ENCODE measurements around the gene RAB3IL1.

The RAB3IL1 gene

DNA sequence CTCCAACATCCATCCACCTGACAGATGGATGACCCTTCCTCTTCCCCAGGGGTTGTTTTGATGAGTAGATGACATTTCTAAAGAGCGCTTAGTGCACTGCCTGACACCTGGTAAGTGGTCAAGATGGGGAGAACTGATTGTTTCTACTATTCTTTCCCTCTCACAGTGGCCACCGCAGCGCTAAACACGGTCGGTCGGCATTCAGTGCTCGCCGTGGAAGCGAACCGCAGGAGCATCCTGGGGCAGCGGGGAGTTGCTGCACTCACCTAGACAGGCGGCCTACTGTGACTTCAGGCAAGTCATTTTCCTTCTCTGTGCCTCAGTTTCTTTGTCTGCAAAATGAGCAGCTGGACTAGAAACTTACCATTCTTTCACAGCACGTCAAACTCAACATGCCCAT, 27.8 kb upstream of the RAB3IL1 start:
- no peak overlapping the region for H3K4me3 ChIP-seq (ENCODE audit: low read length)
- TF ChIP-seq ZNF274 (IDR thresholded peaks at IDR 0.05; ENCODE audit: low read depth, low read length): no peak

DNA sequence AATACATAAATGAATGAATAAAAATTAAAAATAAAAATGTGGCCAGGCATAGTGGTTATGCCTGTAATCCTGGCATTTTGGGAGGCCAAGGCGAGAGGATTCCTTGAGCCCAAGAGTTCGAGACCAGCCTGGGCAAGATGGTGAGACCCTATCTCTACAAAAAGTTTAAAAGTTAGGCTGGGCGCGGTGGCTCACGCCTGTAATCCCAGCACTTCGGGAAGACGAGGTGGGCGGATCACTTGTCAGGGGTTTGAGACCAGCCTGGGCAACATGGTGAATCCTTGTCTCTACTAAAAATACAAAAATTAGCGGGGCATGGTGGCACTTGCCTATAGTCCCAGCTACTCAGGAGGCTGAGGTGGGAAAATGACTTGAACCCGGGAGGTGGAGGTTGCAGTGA, 23.1 kb upstream of the RAB3IL1 start:
- H3K4me3 ChIP-seq (ENCODE audit: low read length): no peak overlapping the region
- no peak for TF ChIP-seq ZNF274 (IDR thresholded peaks at IDR 0.05; ENCODE audit: low read depth, low read length)

DNA sequence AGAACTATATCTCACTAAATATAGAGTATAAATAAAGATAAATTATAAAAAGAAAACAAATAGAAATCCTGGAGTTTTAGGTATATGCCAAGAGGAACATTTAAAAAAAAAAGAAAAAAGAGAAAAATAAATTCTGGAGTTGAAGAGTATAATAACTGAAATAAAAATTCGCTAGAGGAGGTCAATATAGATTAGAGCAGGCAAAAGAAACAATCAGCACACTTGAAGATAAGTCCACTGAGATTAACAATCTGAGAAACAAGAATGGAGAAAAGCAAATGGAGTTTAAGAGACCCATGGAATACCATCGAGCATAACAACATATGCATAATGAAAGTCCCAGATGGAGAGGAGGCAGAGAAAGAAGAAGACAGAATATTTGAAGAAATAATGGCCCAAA, 18.5 kb upstream of the RAB3IL1 start:
- no peak overlapping the region for H3K4me3 ChIP-seq (ENCODE audit: low read length)
- TF ChIP-seq ZNF274 (IDR thresholded peaks at IDR 0.05; ENCODE audit: low read depth, low read length): no peak

DNA sequence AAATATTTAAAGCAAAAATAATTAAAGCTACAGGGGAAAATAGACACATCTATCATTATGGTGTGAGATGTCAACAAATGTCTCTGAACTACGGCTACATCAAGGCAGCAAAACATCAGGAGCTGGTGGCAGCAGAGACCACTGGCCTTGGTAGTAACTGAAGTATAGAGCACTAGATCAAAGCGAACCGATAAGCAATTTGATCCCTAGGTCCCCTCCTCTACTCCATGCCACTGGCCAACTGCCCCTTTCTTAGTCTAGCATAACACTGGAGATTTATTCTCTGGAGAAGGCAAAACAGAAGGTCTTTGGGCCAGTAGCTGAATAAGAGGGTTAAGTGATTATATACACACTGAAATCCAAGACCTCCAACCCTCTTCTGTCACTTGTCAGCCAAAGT, 13.6 kb upstream of the RAB3IL1 start:
- no peak overlapping the region for H3K4me3 ChIP-seq (ENCODE audit: low read length)
- no peak for TF ChIP-seq ZNF274 (IDR thresholded peaks at IDR 0.05; ENCODE audit: low read depth, low read length)

DNA sequence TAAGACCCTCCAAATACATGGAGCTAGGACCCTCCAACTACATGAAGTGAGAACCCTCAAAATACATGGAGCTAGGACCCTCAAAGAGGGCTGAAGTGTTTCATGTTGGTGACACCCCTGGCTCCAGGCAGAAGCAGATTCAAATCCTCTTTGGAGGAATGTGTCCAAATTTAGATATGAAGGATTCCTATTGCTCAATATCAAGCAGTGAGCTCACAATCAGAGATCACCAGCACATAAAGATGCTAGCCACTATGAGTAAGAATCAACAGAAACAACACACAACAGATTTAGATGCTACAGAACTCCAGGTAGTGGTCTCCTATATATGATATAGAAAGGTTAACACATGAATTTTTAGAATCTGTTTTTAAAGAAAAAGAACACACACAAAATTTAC, 11.2 kb upstream of the RAB3IL1 start:
- H3K4me3 ChIP-seq (ENCODE audit: low read length): no peak overlapping the region

DNA sequence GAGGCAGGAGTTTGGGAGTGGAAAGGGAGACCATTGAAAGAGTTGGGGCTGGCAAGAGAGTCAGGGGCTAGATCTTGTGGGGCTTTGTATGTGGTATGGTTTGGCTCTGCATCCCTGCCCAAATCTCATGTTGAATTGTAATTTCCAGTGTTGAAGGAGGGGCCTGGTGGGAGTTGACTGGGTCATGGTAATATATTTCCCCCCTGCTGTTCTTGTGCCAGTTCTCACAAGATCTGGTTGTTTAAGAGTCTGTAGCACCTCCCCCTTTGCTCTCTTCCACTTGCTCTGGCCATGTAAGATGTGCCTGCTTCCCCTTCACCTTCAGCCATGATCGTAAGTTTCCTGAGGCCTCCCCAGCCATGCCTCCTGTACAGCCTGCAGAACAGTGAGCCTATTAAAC, 10.1 kb upstream of the RAB3IL1 start:
- no peak for TF ChIP-seq ZNF274 (IDR thresholded peaks at IDR 0.05; ENCODE audit: low read depth, low read length)
- no peak overlapping the region for H3K4me3 ChIP-seq (ENCODE audit: low read length)

More for the DNA sequence above, 11.2 kb upstream of the RAB3IL1 start:
- TF ChIP-seq ZNF274 (IDR thresholded peaks at IDR 0.05; ENCODE audit: low read depth, low read length): no peak

DNA sequence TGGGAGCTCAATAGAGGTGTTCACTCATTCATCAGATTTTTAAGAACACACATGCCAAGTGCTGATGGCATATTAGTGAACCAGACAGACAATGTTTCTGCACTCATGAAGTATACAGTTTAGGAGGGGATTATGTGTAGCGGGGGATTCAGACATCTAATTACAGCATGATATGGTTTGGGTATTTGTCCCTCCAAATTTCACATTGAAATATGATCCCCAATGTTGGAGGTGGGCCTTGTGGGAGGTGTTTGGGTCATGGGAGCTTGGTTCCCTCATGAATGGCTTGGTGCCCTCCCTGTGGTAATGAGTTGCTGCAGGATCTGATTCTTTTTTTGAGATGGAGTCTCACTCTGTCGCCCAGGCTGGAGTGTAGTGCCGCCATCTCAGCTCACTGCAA, 8.9 kb upstream of the RAB3IL1 start:
- no peak for TF ChIP-seq ZNF274 (IDR thresholded peaks at IDR 0.05; ENCODE audit: low read depth, low read length)
- H3K4me3 ChIP-seq (ENCODE audit: low read length): no peak overlapping the region

DNA sequence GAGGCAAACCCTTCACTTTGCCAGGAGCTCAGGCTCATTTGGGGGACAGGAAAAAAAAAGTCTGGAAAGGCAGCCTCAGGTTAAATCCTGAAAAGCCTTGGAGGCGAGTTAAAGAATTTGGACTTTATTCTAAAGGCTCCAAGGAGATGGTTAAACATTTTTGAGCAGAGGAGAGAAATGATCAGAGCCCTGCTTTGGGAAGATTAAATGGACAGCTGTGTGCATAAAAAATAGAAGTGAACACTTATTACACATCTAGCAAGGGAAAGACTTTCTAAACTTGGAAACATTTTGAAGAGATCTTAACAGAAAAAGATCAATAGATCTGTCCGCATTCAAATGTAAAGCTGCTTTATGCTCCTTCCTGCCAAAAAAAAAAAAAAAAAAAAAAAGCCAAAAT, 8.4 kb upstream of the RAB3IL1 start:
- no peak overlapping the region for H3K4me3 ChIP-seq (ENCODE audit: low read length)
- no peak for TF ChIP-seq ZNF274 (IDR thresholded peaks at IDR 0.05; ENCODE audit: low read depth, low read length)

DNA sequence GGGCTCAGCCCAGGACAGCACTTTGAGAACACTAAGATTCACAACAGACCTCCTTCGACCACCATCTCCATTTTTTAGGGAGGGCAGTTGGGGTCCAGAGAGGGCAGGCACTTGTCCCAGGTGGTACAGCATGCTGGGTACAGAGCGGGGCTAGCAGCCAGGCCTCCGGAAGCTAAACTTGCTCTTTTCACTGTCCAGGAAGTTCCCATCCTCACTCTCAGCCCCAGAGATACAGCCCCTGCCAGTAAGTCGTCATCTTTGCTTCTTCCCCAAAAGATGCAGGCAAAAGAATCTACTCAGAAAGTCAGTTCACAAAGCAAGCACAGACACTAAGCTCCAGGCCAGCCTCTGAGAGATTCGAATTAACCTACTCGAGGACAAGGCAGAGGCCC, 6.7 kb upstream of the RAB3IL1 start:
- H3K4me3 ChIP-seq (ENCODE audit: low read length): no peak overlapping the region
- TF ChIP-seq ZNF274 (IDR thresholded peaks at IDR 0.05; ENCODE audit: low read depth, low read length): no peak

DNA sequence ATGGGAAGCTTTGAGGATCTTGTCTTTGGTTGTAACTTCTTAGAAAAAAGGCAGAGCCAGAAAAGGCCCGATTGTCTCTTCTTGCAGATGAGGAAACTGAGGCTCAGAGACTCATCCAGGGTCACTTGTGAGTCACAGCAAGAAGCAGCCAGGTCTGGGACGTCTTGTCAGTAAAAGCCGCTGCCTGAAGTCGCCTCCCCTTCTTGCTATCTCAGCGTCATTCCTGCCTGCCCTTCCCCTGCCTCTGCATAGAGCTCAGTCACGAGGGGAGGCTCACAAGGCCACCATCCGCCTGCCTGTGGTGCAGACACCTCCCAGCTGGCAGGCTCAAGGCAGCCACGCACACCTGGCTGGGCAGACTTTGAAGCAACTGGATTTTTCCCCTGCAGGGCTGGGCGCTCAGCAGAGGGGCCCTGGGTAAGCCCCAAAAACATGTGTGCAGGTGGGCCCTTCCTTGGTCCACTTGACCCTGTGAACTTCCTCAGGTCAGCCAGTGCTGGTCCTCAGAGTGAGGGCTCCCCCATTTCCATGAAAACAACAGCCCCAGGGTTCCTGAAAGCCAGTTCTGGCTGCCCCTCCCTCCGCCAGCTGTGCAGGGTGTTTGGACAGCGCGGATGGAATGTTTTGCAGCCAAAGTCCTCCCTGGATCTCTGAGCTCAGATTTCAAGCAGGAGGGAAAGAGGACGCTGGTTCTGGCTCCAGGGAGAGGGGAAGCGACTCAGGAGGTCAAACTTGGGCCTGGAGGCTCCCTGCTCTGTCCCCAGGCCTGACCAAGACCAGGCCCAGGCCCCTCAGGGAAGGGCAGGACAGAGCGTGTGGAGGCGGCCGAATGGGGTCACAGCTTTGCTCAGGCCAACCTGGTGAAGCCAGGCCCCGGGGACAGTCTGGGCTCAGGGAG, 6.0 kb upstream of the RAB3IL1 start:
- H3K4me3 ChIP-seq (ENCODE audit: low read length): no peak overlapping the region
- TF ChIP-seq ZNF274 (IDR thresholded peaks at IDR 0.05; ENCODE audit: low read depth, low read length): no peak

DNA sequence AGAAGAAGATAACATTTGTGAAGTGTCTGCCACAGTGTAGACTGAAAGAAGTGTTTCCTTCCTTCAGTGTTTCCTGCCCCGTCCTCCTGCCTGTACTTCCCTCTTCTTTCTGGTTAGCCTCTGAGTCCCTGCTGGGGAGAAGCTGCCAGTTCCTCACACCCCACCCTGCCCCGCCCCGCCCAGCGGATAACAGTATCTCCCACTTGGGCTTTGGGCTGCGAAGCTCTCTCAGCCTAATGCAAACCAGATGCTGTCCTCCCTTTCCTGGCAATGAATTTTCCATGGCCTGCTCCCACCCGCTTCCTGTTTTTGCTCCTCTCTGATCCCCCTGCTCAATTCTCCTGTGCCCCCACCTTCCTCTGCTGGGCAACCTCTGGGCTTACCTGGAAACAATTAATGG, 5.2 kb upstream of the RAB3IL1 start:
- TF ChIP-seq ZNF274 (IDR thresholded peaks at IDR 0.05; ENCODE audit: low read depth, low read length): no peak
- no peak overlapping the region for H3K4me3 ChIP-seq (ENCODE audit: low read length)

DNA sequence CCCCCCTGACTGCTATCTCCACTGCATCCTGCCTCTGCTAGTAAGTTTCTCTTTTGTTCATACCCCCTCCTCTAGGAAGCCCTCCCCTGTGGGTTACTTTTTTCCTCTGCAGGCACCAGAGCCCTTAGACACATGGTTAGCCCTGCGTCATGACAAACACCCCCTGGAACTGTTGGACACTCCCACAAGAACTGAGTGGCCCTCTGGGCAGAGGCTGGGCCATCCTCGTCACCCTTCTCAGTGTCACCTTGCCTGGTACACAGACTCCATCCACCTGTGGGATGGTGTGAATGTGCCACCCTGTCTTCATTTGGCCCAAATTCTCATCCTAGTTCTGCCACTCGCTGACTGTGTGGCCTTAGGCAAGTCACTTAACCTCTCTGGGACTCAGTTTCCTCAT, 4.1 kb upstream of the RAB3IL1 start:
- no peak overlapping the region for H3K4me3 ChIP-seq (ENCODE audit: low read length)
- no peak for TF ChIP-seq ZNF274 (IDR thresholded peaks at IDR 0.05; ENCODE audit: low read depth, low read length)

DNA sequence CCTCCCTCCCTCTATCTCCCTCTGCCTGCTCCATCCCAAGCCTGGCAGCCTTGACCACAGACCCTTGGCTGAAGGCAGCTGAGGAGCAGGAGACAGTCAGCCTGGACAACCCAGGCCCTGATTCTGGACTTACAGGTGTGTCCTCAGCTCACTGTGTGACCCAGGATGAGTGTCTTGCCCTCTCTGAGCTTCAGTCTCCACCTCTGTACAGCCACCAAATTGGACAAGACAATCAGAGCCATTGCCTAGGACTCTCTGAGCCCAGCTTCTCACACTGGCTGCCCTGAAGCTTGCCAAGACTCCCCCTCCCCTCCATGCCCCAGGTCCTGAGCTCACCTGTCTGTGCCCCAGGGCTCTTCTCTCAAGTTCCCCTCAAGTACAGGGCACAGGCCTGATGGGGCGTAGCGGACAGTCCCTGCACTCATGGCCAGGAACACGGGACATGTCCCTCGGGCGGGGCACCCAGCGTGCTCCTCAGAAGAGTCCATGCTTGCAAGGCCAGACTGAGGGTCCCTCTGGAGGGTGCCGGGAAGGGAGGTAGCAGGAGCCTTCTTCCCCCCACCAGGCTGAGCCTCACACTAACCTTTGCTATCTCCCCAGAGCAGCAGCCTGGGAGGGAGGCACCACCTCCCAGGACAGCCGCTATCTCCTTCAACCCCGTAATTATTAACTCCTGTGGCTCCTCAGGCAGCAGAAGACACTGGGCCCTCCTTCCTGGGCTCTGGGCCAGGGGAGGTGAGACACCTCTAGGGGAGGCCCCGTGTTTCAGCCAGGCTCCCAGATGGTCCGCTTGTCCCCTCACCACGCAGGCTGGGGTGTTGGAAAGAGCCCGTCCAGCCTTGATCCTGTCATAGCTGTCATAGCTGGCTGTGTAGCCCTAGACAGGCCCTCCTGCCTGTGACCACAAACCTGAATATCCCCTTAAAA, 2.6 kb upstream of the RAB3IL1 start:
- H3K4me3 ChIP-seq (ENCODE audit: low read length): no peak overlapping the region
- TF ChIP-seq ZNF274 (IDR thresholded peaks at IDR 0.05; ENCODE audit: low read depth, low read length): no peak

DNA sequence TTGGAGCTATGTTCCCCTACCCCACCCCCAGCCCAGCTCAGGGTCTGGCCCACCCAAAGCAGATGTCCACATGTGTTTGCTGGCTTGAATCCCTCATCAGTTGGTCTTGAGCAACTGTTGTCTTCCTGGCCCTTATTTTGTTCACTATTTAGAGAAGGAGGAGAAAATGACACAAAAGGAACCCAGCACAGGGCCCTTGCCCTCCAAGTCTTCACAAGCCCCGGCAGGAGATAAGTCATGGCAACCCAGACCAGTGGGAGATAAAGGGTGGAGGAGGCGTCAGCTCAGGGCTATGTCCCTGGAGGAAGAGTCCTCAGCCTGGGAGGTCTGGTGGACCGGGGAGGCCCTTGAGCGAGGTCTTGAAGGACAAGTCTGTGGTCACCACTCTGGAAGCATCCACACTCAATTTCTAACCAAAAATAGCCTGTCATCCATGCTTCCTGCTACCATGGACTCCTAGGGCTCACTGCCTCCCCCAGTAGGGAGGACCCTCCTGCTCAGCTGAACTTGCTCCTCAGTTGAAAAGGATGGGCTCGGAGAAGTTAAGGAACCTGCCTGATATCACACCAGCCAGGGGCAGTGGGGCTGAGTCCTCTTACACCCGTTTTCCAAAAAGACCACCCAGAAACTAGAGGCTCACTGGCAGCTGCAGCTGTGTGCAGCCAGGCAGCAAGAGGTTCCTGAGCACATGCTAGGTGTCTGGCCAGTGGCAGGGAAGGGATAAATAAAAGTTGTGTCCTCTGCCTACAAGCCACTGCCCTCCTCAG, 1.8 kb upstream of the RAB3IL1 start:
- no peak overlapping the region for H3K4me3 ChIP-seq (ENCODE audit: low read length)
- no peak for TF ChIP-seq ZNF274 (IDR thresholded peaks at IDR 0.05; ENCODE audit: low read depth, low read length)

All from GM08714 (cell line).